NT2/D1 (cell line): ENCODE measurements around the gene WDR86.

Experiments used
- DNase-seq: peaks from one replicate; pipeline ENCODE4 v3.0.0-alpha.2; 2011; ENCODE audit warnings: low read depth, low spot score
- H3K27me3 ChIP-seq: 2 replicates; pipeline ENCODE4 v1.6.0; 2011; ENCODE audit warnings: mild to moderate bottlenecking; ENCODE audit not compliant: insufficient read length, insufficient read depth
- H3K36me3 ChIP-seq: 2 replicates; pipeline ENCODE4 v1.6.1; 2011; ENCODE audit warnings: mild to moderate bottlenecking, low read length, mixed read lengths; ENCODE audit not compliant: insufficient read depth, insufficient read length
- H3K4me1 ChIP-seq: 2 replicates; pipeline ENCODE4 v1.5.1; 2011; ENCODE audit not compliant: insufficient read depth, insufficient read length
- H3K4me3 ChIP-seq: 2 replicates; pipeline ENCODE4 v1.5.1; 2011; ENCODE audit warnings: low read depth; ENCODE audit not compliant: insufficient read length
- H3K9ac ChIP-seq: 2 replicates; pipeline ENCODE4 v1.6.0; 2011; ENCODE audit warnings: low read depth; ENCODE audit not compliant: insufficient read length
- H3K9me3 ChIP-seq: 2 replicates; pipeline ENCODE4 v1.5.1; 2011; ENCODE audit warnings: mild to moderate bottlenecking, low read length; ENCODE audit not compliant: insufficient read depth
- SUZ12 ChIP-seq: IDR thresholded peaks from 2 replicates; pipeline ENCODE4 v1.6.1; 2011; ENCODE audit not compliant: insufficient read length, insufficient read depth; ENCODE audit errors: extremely low read depth
- YY1 ChIP-seq: IDR thresholded peaks from 2 replicates; pipeline ENCODE4 v1.6.1; 2011; ENCODE audit not compliant: insufficient read length, insufficient read depth
- ZNF274 ChIP-seq: IDR thresholded peaks from 2 replicates; pipeline ENCODE4 v1.6.1; 2011; ENCODE audit warnings: mild to moderate bottlenecking, low read depth, low read length

WDR86 gene

GRCh38 chr7:151438864-151439601 lies 29.2 kb upstream of the WDR86 start:
- peak overlapping the region; percentile 31 for H3K4me3 ChIP-seq
- peaks cover 11% of the 10 kb centered on the region for H3K27me3 ChIP-seq
- H3K9me3 ChIP-seq = 0 out of 2 replicates have a peak, but pooled peaks cover 7% of the 10 kb centered on the region
- H3K36me3 ChIP-seq = no peaks in the 10 kb centered on the region
- no peak for DNase-seq
- peaks cover 9% of the 10 kb centered on the region for H3K4me1 ChIP-seq
- peak overlapping the region; percentile 51 for H3K9ac ChIP-seq
- no peak for TF ChIP-seq ZNF274
- TF ChIP-seq SUZ12 = no peak
- no peak for TF ChIP-seq YY1

GRCh38 chr7:151437866-151438516 lies 28.2 kb upstream of the WDR86 start:
- no peak for DNase-seq
- Histone ChIP-seq H3K27me3 (peaks cover 11% of the 10 kb centered on the region), H3K36me3 (no peaks in the 10 kb centered on the region), H3K9me3 (0 out of 2 replicates have a peak, but pooled peaks cover 7% of the 10 kb centered on the region), H3K9ac (no peak overlapping the region), H3K4me3 (no peak overlapping the region), H3K4me1 (peaks cover 9% of the 10 kb centered on the region)
- no peak for TF ChIP-seq ZNF274

GRCh38 chr7:151437159-151437553 lies 27.3 kb upstream of the WDR86 start:
- TF ChIP-seq SUZ12 = no peak
- TF ChIP-seq ZNF274 = no peak
- no peak for TF ChIP-seq YY1
- H3K36me3 ChIP-seq = no peaks in the 10 kb centered on the region
- no peak overlapping the region for H3K9ac ChIP-seq
- peaks cover 11% of the 10 kb centered on the region for H3K27me3 ChIP-seq
- peaks cover 11% of the 10 kb centered on the region for H3K4me1 ChIP-seq
- H3K4me3 ChIP-seq = no peak overlapping the region
- 0 out of 2 replicates have a peak, but pooled peaks cover 7% of the 10 kb centered on the region for H3K9me3 ChIP-seq
- no peak for DNase-seq

- Histone ChIP-seq H3K36me3 (no peaks in the 10 kb centered on the region), H3K9me3 (0 out of 2 replicates have a peak, but pooled peaks cover 7% of the 10 kb centered on the region), H3K27me3 (peaks cover 11% of the 10 kb centered on the region), H3K4me1 (peaks cover 11% of the 10 kb centered on the region), H3K9ac (no peak overlapping the region), H3K4me3 (no peak overlapping the region)
- no peak for DNase-seq
- no peak for TF ChIP-seq YY1
- TF ChIP-seq ZNF274 = no peak
- TF ChIP-seq SUZ12 = no peak
Observed at GRCh38 chr7:151436446-151437158, 26.8 kb upstream of the WDR86 start.

- DNase-seq = no peak
- Histone ChIP-seq H3K9ac (no peak overlapping the region), H3K27me3 (peaks cover 11% of the 10 kb centered on the region), H3K36me3 (no peaks in the 10 kb centered on the region), H3K4me1 (peaks cover 10% of the 10 kb centered on the region), H3K9me3 (0 out of 2 replicates have a peak, but pooled peaks cover 7% of the 10 kb centered on the region), H3K4me3 (no peak overlapping the region)
- TF ChIP-seq SUZ12 = no peak
- no peak for TF ChIP-seq YY1
- no peak for TF ChIP-seq ZNF274
Observed at GRCh38 chr7:151435971-151436370, 26.1 kb upstream of the WDR86 start.

DNA sequence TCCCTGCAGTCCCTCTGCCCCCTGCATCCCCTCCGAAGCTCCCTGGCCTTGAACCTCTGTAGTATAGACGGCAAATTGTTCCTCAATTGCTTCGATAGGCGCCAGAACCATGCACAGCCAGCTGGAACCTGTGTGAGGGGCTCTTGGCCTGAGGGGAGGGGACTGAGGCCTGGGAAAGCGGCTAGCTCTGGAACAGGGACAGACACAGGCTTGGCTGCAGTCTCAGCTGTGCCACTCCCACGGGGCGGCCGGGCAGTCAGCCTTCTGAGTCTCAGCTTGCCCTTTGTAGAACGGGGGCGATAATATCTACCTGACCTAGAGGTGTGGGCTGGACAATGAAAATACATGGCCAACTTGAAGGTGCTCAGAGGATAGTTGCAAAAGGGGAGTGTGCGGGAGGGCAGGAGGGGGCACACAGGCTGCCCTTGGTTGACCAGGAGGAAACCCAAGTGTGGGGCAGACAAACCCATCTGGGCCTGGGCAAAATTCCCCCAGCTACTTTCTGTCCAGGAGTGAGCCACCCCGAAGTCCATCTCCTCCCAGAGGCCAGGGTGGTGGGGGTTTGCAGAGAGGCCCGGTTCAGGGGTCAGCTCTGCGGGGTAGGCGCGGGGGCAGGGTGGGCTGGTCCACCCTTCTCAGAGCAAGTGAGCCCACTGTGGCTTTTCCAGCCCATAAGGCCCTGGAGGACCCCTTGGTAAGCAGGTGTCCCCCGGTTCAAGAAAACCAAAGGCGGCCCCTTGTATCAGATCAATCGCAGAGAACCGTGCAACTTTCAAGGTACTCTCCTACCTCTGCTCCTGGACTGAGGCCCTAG lies 25.5 kb upstream of the WDR86 start:
- Histone ChIP-seq H3K4me1 (peaks cover 10% of the 10 kb centered on the region), H3K4me3 (no peak overlapping the region), H3K27me3 (peaks cover 11% of the 10 kb centered on the region), H3K36me3 (no peaks in the 10 kb centered on the region), H3K9me3 (0 out of 2 replicates have a peak, but pooled peaks cover 7% of the 10 kb centered on the region), H3K9ac (no peak overlapping the region)
- no peak for DNase-seq
- no peak for TF ChIP-seq YY1
- no peak for TF ChIP-seq ZNF274
